ENCODE measurements around the gene KRTAP6-1.

Gene KRTAP6-1

GRCh38 chr21:30620522-30620921 is 6.8 kb upstream of the KRTAP6-1 start, which contains the start of gene KRTAP20-4:
KRTAP20-4 (plus strand) TSS chr21:30620627.
- Histone ChIP-seq H3K4me1 (ENCODE audit: control insufficient read depth in 2 of 2, insufficient read depth in 2 of 2, low read length in 2 of 2) (no peaks in the 10 kb centered on the region), H3K27me3 (ENCODE audit: control insufficient read depth in 2 of 2, insufficient read depth in 2 of 2, low read length in 2 of 2) (no peaks in the 10 kb centered on the region), H3K27ac (ENCODE audit: low read depth in 2 of 2, low read length in 2 of 2) (no peak within 1 kb of the TSS), H3K4me3 (ENCODE audit: low read length in 2 of 2) (no peak within 1 kb of the TSS), H3K9ac (ENCODE audit: low read depth in 1 of 2, low read length in 2 of 2) (no peak within 1 kb of the TSS), H3K9me3 (ENCODE audit: control insufficient read depth in 2 of 2, low read length in 2 of 2) (peaks cover 4 to 7% of the 10 kb centered on the region in 2 donors), H3K36me3 (ENCODE audit: control insufficient read depth in 2 of 2, insufficient read depth in 2 of 2, low read length in 2 of 2) (no peaks in the 10 kb centered on the region)

DNA sequence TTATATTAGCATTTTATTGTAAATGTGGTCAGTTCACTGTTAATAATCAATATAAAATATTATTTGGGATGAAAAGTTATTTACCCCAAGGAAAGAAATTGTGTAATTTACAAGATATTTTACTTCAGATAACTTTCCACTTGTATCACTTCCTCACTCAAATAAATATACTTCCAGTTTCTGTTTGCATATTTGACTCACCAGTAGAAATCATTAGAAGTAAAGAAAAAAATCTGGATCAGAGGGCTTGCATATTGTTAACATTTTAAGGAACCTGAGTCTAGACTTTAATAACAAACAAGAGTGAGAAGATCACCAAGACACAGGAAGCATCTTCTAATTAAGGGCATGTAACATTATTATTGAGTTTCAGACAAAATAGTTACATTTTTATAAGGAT is 6.3 kb upstream of the KRTAP6-1 start:
- Histone ChIP-seq H3K9ac (ENCODE audit: low read depth in 1 of 2, low read length in 2 of 2) (no peak overlapping the region), H3K27ac (ENCODE audit: low read depth in 2 of 2, low read length in 2 of 2) (no peak overlapping the region), H3K9me3 (ENCODE audit: control insufficient read depth in 2 of 2, low read length in 2 of 2) (peaks cover 4 to 7% of the 10 kb centered on the region in 2 donors), H3K4me3 (ENCODE audit: low read length in 2 of 2) (no peak overlapping the region), H3K36me3 (ENCODE audit: control insufficient read depth in 2 of 2, insufficient read depth in 2 of 2, low read length in 2 of 2) (no peaks in the 10 kb centered on the region), H3K4me1 (ENCODE audit: control insufficient read depth in 2 of 2, insufficient read depth in 2 of 2, low read length in 2 of 2) (no peaks in the 10 kb centered on the region), H3K27me3 (ENCODE audit: control insufficient read depth in 2 of 2, insufficient read depth in 2 of 2, low read length in 2 of 2) (no peaks in the 10 kb centered on the region)

GRCh38 chr21:30616125-30616524 is 2.4 kb upstream of the KRTAP6-1 start, which contains the start of gene KRTAP20-1:
KRTAP20-1 (plus strand) TSS chr21:30616425; CDS start chr21:30616455, 30 bp downstream.
- peaks cover 2 to 3% of the 10 kb centered on the region in 2 donors for H3K9me3 ChIP-seq (ENCODE audit: control insufficient read depth in 2 of 2, low read length in 2 of 2)
- no peak within 1 kb of the TSS for H3K9ac ChIP-seq (ENCODE audit: low read depth in 1 of 2, low read length in 2 of 2)
- no peak within 1 kb of the TSS for H3K27ac ChIP-seq (ENCODE audit: low read depth in 2 of 2, low read length in 2 of 2)
- H3K27me3 ChIP-seq (ENCODE audit: control insufficient read depth in 2 of 2, insufficient read depth in 2 of 2, low read length in 2 of 2): no peaks in the 10 kb centered on the region
- no peaks in the 10 kb centered on the region for H3K4me1 ChIP-seq (ENCODE audit: control insufficient read depth in 2 of 2, insufficient read depth in 2 of 2, low read length in 2 of 2)
- no peaks in the 10 kb centered on the region for H3K36me3 ChIP-seq (ENCODE audit: control insufficient read depth in 2 of 2, insufficient read depth in 2 of 2, low read length in 2 of 2)
- no peak within 1 kb of the TSS for H3K4me3 ChIP-seq (ENCODE audit: low read length in 2 of 2)

GRCh38 chr21:30615199-30615598 is 1.5 kb upstream of the KRTAP6-1 start:
- no peak overlapping the region for H3K27ac ChIP-seq (ENCODE audit: low read depth in 2 of 2, low read length in 2 of 2)
- H3K4me1 ChIP-seq (ENCODE audit: control insufficient read depth in 2 of 2, insufficient read depth in 2 of 2, low read length in 2 of 2): no peaks in the 10 kb centered on the region
- H3K36me3 ChIP-seq (ENCODE audit: control insufficient read depth in 2 of 2, insufficient read depth in 2 of 2, low read length in 2 of 2): no peaks in the 10 kb centered on the region
- no peak overlapping the region for H3K9ac ChIP-seq (ENCODE audit: low read depth in 1 of 2, low read length in 2 of 2)
- peaks cover 2 to 4% of the 10 kb centered on the region in 2 donors for H3K9me3 ChIP-seq (ENCODE audit: control insufficient read depth in 2 of 2, low read length in 2 of 2)
- H3K27me3 ChIP-seq (ENCODE audit: control insufficient read depth in 2 of 2, insufficient read depth in 2 of 2, low read length in 2 of 2): no peaks in the 10 kb centered on the region
- H3K4me3 ChIP-seq (ENCODE audit: low read length in 2 of 2): no peak overlapping the region

DNA sequence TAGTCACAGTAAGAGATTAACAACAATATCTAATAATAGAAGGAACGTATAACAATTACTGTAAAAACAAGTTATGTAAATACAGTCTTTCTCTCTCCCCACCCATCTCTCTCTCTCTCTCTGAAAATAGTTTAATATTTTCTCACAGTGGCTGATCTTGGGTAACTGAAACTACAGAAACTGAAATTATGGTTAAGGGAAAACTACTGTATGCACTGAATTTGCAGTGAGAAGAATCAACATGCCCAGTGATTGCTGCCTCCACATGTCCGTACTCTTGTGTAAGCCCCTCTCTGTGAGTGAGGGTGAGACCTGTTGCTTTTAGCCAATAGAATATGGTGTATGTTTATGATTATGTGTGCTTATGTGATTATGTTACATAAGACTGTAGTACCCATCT is 1.6 kb downstream of the KRTAP6-1 start:
- Histone ChIP-seq H3K4me3 (ENCODE audit: low read length in 2 of 2) (no peak overlapping the region), H3K9ac (ENCODE audit: low read depth in 1 of 2, low read length in 2 of 2) (no peak overlapping the region), H3K27me3 (ENCODE audit: control insufficient read depth in 2 of 2, insufficient read depth in 2 of 2, low read length in 2 of 2) (no peaks in the 10 kb centered on the region), H3K4me1 (ENCODE audit: control insufficient read depth in 2 of 2, insufficient read depth in 2 of 2, low read length in 2 of 2) (no peaks in the 10 kb centered on the region), H3K36me3 (ENCODE audit: control insufficient read depth in 2 of 2, insufficient read depth in 2 of 2, low read length in 2 of 2) (no peaks in the 10 kb centered on the region), H3K27ac (ENCODE audit: low read depth in 2 of 2, low read length in 2 of 2) (no peak overlapping the region), H3K9me3 (ENCODE audit: control insufficient read depth in 2 of 2, low read length in 2 of 2) (peaks cover 2 to 4% of the 10 kb centered on the region in 2 donors)

DNA sequence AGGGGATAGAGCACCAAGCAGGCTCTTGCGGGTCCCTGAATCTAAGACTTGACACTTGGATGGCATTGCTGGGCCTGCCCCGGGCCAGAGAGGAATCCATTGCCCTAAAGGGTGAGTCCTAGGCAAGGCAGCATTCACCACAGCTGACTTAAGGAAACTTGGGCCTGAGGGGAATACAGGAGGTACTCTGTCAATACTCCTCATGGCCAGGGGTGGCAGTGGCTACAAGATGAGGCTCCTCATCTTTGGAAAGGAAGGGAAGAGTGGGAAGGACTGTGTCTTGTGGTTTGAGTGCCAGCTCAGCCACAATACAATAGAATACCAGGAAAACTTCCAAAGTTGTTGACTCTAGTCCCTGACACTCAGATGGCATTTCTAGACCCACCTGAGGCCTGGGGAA is 7.8 kb downstream of the KRTAP6-1 start:
- Histone ChIP-seq H3K27me3 (ENCODE audit: control insufficient read depth in 2 of 2, insufficient read depth in 2 of 2, low read length in 2 of 2) (no peaks in the 10 kb centered on the region), H3K4me1 (ENCODE audit: control insufficient read depth in 2 of 2, insufficient read depth in 2 of 2, low read length in 2 of 2) (no peaks in the 10 kb centered on the region), H3K9me3 (ENCODE audit: control insufficient read depth in 2 of 2, low read length in 2 of 2) (peaks cover 3 to 6% of the 10 kb centered on the region in 2 donors), H3K36me3 (ENCODE audit: control insufficient read depth in 2 of 2, insufficient read depth in 2 of 2, low read length in 2 of 2) (no peaks in the 10 kb centered on the region), H3K4me3 (ENCODE audit: low read length in 2 of 2) (no peak overlapping the region), H3K27ac (ENCODE audit: low read depth in 2 of 2, low read length in 2 of 2) (no peak overlapping the region), H3K9ac (ENCODE audit: low read depth in 1 of 2, low read length in 2 of 2) (no peak overlapping the region)

DNA sequence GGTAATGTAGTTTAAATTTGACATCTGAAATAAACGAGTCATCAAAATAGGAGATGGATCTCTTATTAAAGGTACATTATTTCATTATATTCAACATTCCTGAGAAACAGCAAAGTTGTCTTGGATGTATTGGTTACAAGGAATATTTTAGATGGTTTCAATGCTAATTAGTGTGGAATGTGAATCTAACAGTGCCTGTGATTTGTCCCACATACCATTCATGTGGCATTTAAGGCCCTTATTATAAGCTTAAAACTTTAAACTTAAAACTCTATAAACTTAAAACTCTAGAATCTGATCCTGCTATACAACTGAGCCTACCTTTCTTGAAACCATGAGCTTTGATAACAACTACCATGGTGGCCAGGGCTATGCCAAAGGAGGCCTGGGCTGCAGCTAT is 12.9 kb downstream of the KRTAP6-1 start, which contains the start of gene KRTAP22-1:
TSS of gene KRTAP22-1 (plus strand) at position 301 of the 400 bp plus-strand sequence.
- Histone ChIP-seq H3K36me3 (ENCODE audit: control insufficient read depth in 2 of 2, insufficient read depth in 2 of 2, low read length in 2 of 2) (no peaks in the 10 kb centered on the region), H3K9me3 (ENCODE audit: control insufficient read depth in 2 of 2, low read length in 2 of 2) (peaks cover 9% of the 10 kb centered on the region in 2 donors), H3K9ac (ENCODE audit: low read depth in 1 of 2, low read length in 2 of 2) (no peak within 1 kb of the TSS), H3K27me3 (ENCODE audit: control insufficient read depth in 2 of 2, insufficient read depth in 2 of 2, low read length in 2 of 2) (no peaks in the 10 kb centered on the region), H3K4me1 (ENCODE audit: control insufficient read depth in 2 of 2, insufficient read depth in 2 of 2, low read length in 2 of 2) (no peaks in the 10 kb centered on the region), H3K4me3 (ENCODE audit: low read length in 2 of 2) (no peak within 1 kb of the TSS), H3K27ac (ENCODE audit: low read depth in 2 of 2, low read length in 2 of 2) (no peak within 1 kb of the TSS)

DNA sequence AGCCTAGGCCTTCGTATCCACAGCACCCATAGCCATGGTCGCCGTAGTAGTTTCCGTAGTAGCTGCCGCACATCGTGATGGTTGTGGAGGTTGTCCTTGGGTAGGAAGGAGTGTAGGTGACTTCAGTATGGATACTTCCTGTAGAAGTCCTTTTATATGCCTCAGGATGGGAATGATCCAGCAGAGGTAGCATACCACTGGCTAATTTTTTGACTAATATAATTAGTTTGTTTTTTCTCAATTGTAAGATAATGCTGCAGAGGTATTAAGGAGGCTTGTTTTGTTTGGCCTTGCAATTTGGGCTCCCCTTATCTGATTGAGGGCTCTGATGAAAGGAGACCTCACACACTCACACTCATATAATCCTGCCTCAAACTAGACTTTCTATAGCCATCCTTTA is 14.9 kb downstream of the KRTAP6-1 start, which contains the start of gene KRTAP6-2:
TSS of gene KRTAP6-2 (minus strand) at position 101 of the 400 bp plus-strand sequence. CDS start at position 73, 28 bp downstream.
- H3K4me1 ChIP-seq (ENCODE audit: control insufficient read depth in 2 of 2, insufficient read depth in 2 of 2, low read length in 2 of 2): no peaks in the 10 kb centered on the region
- no peaks in the 10 kb centered on the region for H3K27me3 ChIP-seq (ENCODE audit: control insufficient read depth in 2 of 2, insufficient read depth in 2 of 2, low read length in 2 of 2)
- H3K4me3 ChIP-seq (ENCODE audit: low read length in 2 of 2): no peak within 1 kb of the TSS
- no peak within 1 kb of the TSS for H3K27ac ChIP-seq (ENCODE audit: low read depth in 2 of 2, low read length in 2 of 2)
- H3K9me3 ChIP-seq (ENCODE audit: control insufficient read depth in 2 of 2, low read length in 2 of 2): peaks cover 6 to 7% of the 10 kb centered on the region in 2 donors
- H3K36me3 ChIP-seq (ENCODE audit: control insufficient read depth in 2 of 2, insufficient read depth in 2 of 2, low read length in 2 of 2): no peaks in the 10 kb centered on the region
- no peak within 1 kb of the TSS for H3K9ac ChIP-seq (ENCODE audit: low read depth in 1 of 2, low read length in 2 of 2)

GRCh38 chr21:30592140-30592539 is 21.6 kb downstream of the KRTAP6-1 start, which contains the start of gene KRTAP6-3:
KRTAP6-3 (plus strand) TSS chr21:30592440; CDS start chr21:30592446, 6 bp downstream.
- Histone ChIP-seq H3K27me3 (ENCODE audit: control insufficient read depth in 2 of 2, insufficient read depth in 2 of 2, low read length in 2 of 2) (no peaks in the 10 kb centered on the region), H3K27ac (ENCODE audit: low read depth in 2 of 2, low read length in 2 of 2) (no peak within 1 kb of the TSS), H3K4me1 (ENCODE audit: control insufficient read depth in 2 of 2, insufficient read depth in 2 of 2, low read length in 2 of 2) (no peaks in the 10 kb centered on the region), H3K9ac (ENCODE audit: low read depth in 1 of 2, low read length in 2 of 2) (no peak within 1 kb of the TSS), H3K9me3 (ENCODE audit: control insufficient read depth in 2 of 2, low read length in 2 of 2) (peaks cover 5 to 7% of the 10 kb centered on the region in 2 donors), H3K4me3 (ENCODE audit: low read length in 2 of 2) (no peak within 1 kb of the TSS), H3K36me3 (ENCODE audit: control insufficient read depth in 2 of 2, insufficient read depth in 2 of 2, low read length in 2 of 2) (no peaks in the 10 kb centered on the region)

DNA sequence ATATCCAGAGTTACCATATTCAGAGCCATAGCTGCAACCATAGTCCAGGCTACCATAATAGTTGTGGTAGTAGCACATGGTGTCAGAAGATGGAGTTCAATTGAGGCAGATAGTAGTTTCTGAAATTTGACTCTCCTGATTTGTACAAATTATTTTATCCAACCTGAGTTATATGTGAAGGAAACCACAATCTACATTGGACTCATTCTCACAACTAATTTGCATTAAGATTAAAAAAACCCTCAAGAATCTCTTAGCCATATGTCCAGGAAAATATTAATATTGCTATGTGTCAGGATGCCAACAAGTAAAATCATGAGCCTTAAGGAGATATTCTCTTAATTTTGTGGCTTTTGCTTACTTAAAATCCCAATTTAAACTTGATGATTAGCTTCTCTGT is 23.4 kb downstream of the KRTAP6-1 start, which contains the start of gene KRTAP22-2:
TSS of gene KRTAP22-2 (minus strand) at position 101 of the 400 bp plus-strand sequence.
- peaks cover 5% of the 10 kb centered on the region in 2 donors for H3K9me3 ChIP-seq (ENCODE audit: control insufficient read depth in 2 of 2, low read length in 2 of 2)
- no peaks in the 10 kb centered on the region for H3K27me3 ChIP-seq (ENCODE audit: control insufficient read depth in 2 of 2, insufficient read depth in 2 of 2, low read length in 2 of 2)
- no peak within 1 kb of the TSS for H3K9ac ChIP-seq (ENCODE audit: low read depth in 1 of 2, low read length in 2 of 2)
- no peak within 1 kb of the TSS for H3K4me3 ChIP-seq (ENCODE audit: low read length in 2 of 2)
- H3K27ac ChIP-seq (ENCODE audit: low read depth in 2 of 2, low read length in 2 of 2): no peak within 1 kb of the TSS
- no peaks in the 10 kb centered on the region for H3K36me3 ChIP-seq (ENCODE audit: control insufficient read depth in 2 of 2, insufficient read depth in 2 of 2, low read length in 2 of 2)
- no peaks in the 10 kb centered on the region for H3K4me1 ChIP-seq (ENCODE audit: control insufficient read depth in 2 of 2, insufficient read depth in 2 of 2, low read length in 2 of 2)

Measured in mucosa of rectum (tissue), 2 donors.